Memory B cell (primary cell): ENCODE results near the gene TTC39A.

Experiments
- ATAC-seq: fragments of 150-1000 bp; cut with Tn5 transposase; 2 replicates; pipeline ENCODE4 v1.10.0; 2021; ENCODE audit warnings: low read depth, mild to moderate bottlenecking, moderate library complexity
- DNase-seq, 2 donors: peaks; one replicate each; pipeline ENCODE4 v3.0.0; 2022; ENCODE audit warnings: low spot score in 2 of 2
- H3K27ac Mint-ChIP-seq: one replicate; pipeline ENCODE4 v1.8.0; 2022; ENCODE audit warnings: mild to moderate bottlenecking, moderate library complexity, mixed read lengths
- H3K27me3 Mint-ChIP-seq: one replicate; pipeline ENCODE4 v1.8.0; 2022; ENCODE audit warnings: mixed read lengths
- H3K36me3 Mint-ChIP-seq: one replicate; pipeline ENCODE4 v1.8.0; 2022; ENCODE audit warnings: mild to moderate bottlenecking, mixed read lengths
- H3K4me1 Mint-ChIP-seq: one replicate; pipeline ENCODE4 v1.8.0; 2022; ENCODE audit warnings: mixed read lengths
- H3K4me3 Mint-ChIP-seq: one replicate; pipeline ENCODE4 v1.8.0; 2022; ENCODE audit warnings: mild to moderate bottlenecking, moderate library complexity, mixed read lengths
- H3K9me3 Mint-ChIP-seq: one replicate; pipeline ENCODE4 v1.8.0; 2022; ENCODE audit warnings: mixed read lengths

Gene TTC39A

GRCh38 chr1:51289676-51290488 lies 40.5 kb downstream of the TTC39A start:
- Mint-ChIP-seq H3K9me3 (no peaks in the 10 kb centered on the region), H3K4me1 (no peaks in the 10 kb centered on the region), H3K27ac (no peak overlapping the region), H3K27me3 (peaks cover 4% of the 10 kb centered on the region), H3K4me3 (no peak overlapping the region), H3K36me3 (no peaks in the 10 kb centered on the region)
- no peak for DNase-seq
- no peak for ATAC-seq

GRCh38 chr1:51288578-51288977 lies 41.8 kb downstream of the TTC39A start:
- DNase-seq (no peak), ATAC-seq (no peak)
- no peaks in the 10 kb centered on the region for H3K9me3 Mint-ChIP-seq
- no peak overlapping the region for H3K27ac Mint-ChIP-seq
- H3K4me1 Mint-ChIP-seq: no peaks in the 10 kb centered on the region
- no peaks in the 10 kb centered on the region for H3K36me3 Mint-ChIP-seq
- H3K4me3 Mint-ChIP-seq: no peak overlapping the region
- peaks cover 4% of the 10 kb centered on the region for H3K27me3 Mint-ChIP-seq

- no peak overlapping the region for H3K27ac Mint-ChIP-seq
- no peaks in the 10 kb centered on the region for H3K4me1 Mint-ChIP-seq
- no peak overlapping the region for H3K4me3 Mint-ChIP-seq
- peaks cover 4% of the 10 kb centered on the region for H3K27me3 Mint-ChIP-seq
- ATAC-seq (no peak), DNase-seq (no peak)
- H3K36me3 Mint-ChIP-seq: no peaks in the 10 kb centered on the region
- no peaks in the 10 kb centered on the region for H3K9me3 Mint-ChIP-seq
Measured at GRCh38 chr1:51287966-51288365, 42.4 kb downstream of the TTC39A start.

- H3K4me3 Mint-ChIP-seq: no peak overlapping the region
- ATAC-seq: no peak
- no peaks in the 10 kb centered on the region for H3K36me3 Mint-ChIP-seq
- no peak for DNase-seq
- H3K9me3 Mint-ChIP-seq: no peaks in the 10 kb centered on the region
- no peaks in the 10 kb centered on the region for H3K4me1 Mint-ChIP-seq
- peaks cover 4% of the 10 kb centered on the region for H3K27me3 Mint-ChIP-seq
- no peak overlapping the region for H3K27ac Mint-ChIP-seq
Measured at GRCh38 chr1:51285055-51285454, 45.3 kb downstream of the TTC39A start.

GRCh38 chr1:51284487-51284954 lies 45.8 kb downstream of the TTC39A start:
- Mint-ChIP-seq H3K27ac (no peak overlapping the region), H3K27me3 (peaks cover 4% of the 10 kb centered on the region), H3K4me3 (no peak overlapping the region), H3K9me3 (no peaks in the 10 kb centered on the region), H3K4me1 (no peaks in the 10 kb centered on the region), H3K36me3 (no peaks in the 10 kb centered on the region)
- no peak for DNase-seq
- ATAC-seq: no peak

- Mint-ChIP-seq H3K4me1 (no peaks in the 10 kb centered on the region), H3K27ac (no peak overlapping the region), H3K27me3 (no peaks in the 10 kb centered on the region), H3K36me3 (no peaks in the 10 kb centered on the region), H3K4me3 (no peak overlapping the region), H3K9me3 (no peaks in the 10 kb centered on the region)
- ATAC-seq: no peak
- DNase-seq: no peak
Measured at GRCh38 chr1:51283979-51284378, 46.4 kb downstream of the TTC39A start.

- Mint-ChIP-seq H3K4me3 (no peak overlapping the region), H3K9me3 (no peaks in the 10 kb centered on the region), H3K27me3 (no peaks in the 10 kb centered on the region), H3K27ac (no peak overlapping the region), H3K36me3 (no peaks in the 10 kb centered on the region), H3K4me1 (no peaks in the 10 kb centered on the region)
- DNase-seq (no peak), ATAC-seq (no peak)
Measured at GRCh38 chr1:51282605-51283004, 47.8 kb downstream of the TTC39A start.

GRCh38 chr1:51281807-51282206 lies 48.6 kb downstream of the TTC39A start:
- ATAC-seq (no peak), DNase-seq (no peak)
- Mint-ChIP-seq H3K36me3 (no peaks in the 10 kb centered on the region), H3K9me3 (no peaks in the 10 kb centered on the region), H3K27me3 (no peaks in the 10 kb centered on the region), H3K27ac (no peak overlapping the region), H3K4me3 (no peak overlapping the region), H3K4me1 (no peaks in the 10 kb centered on the region)

- DNase-seq (no peak), ATAC-seq (no peak)
- H3K27ac Mint-ChIP-seq: no peak overlapping the region
- H3K4me3 Mint-ChIP-seq: no peak overlapping the region
- H3K9me3 Mint-ChIP-seq: no peaks in the 10 kb centered on the region
- no peaks in the 10 kb centered on the region for H3K27me3 Mint-ChIP-seq
- H3K36me3 Mint-ChIP-seq: no peaks in the 10 kb centered on the region
- H3K4me1 Mint-ChIP-seq: no peaks in the 10 kb centered on the region
Measured at GRCh38 chr1:51280321-51280978, 49.9 kb downstream of the TTC39A start.

GRCh38 chr1:51276286-51276685 lies 54.1 kb downstream of the TTC39A start:
- Mint-ChIP-seq H3K36me3 (peaks cover 2% of the 10 kb centered on the region), H3K9me3 (no peaks in the 10 kb centered on the region), H3K4me3 (no peak overlapping the region), H3K4me1 (no peaks in the 10 kb centered on the region), H3K27ac (no peak overlapping the region), H3K27me3 (no peaks in the 10 kb centered on the region)
- DNase-seq: no peak
- no peak for ATAC-seq

GRCh38 chr1:51274676-51275075 lies 55.7 kb downstream of the TTC39A start:
- no peaks in the 10 kb centered on the region for H3K4me1 Mint-ChIP-seq
- no peak overlapping the region for H3K27ac Mint-ChIP-seq
- H3K27me3 Mint-ChIP-seq: no peaks in the 10 kb centered on the region
- ATAC-seq (no peak), DNase-seq (no peak)
- H3K9me3 Mint-ChIP-seq: no peaks in the 10 kb centered on the region
- H3K36me3 Mint-ChIP-seq: peaks cover 9% of the 10 kb centered on the region
- H3K4me3 Mint-ChIP-seq: no peak overlapping the region

- ATAC-seq (no peak), DNase-seq (no peak)
- H3K4me3 Mint-ChIP-seq: no peak overlapping the region
- H3K27me3 Mint-ChIP-seq: no peaks in the 10 kb centered on the region
- peaks cover 5% of the 10 kb centered on the region for H3K4me1 Mint-ChIP-seq
- H3K36me3 Mint-ChIP-seq: peaks cover 9% of the 10 kb centered on the region
- no peaks in the 10 kb centered on the region for H3K9me3 Mint-ChIP-seq
- no peak overlapping the region for H3K27ac Mint-ChIP-seq
Measured at GRCh38 chr1:51272916-51273315, 57.4 kb downstream of the TTC39A start.

GRCh38 chr1:51270751-51271150 lies 59.6 kb downstream of the TTC39A start:
- Mint-ChIP-seq H3K9me3 (no peaks in the 10 kb centered on the region), H3K4me1 (peaks cover 13% of the 10 kb centered on the region), H3K27ac (no peak overlapping the region), H3K4me3 (no peak overlapping the region), H3K36me3 (peaks cover 9% of the 10 kb centered on the region), H3K27me3 (no peaks in the 10 kb centered on the region)
- no peak for DNase-seq
- no peak for ATAC-seq

- Mint-ChIP-seq H3K27ac (peak overlapping the region; percentile 59), H3K36me3 (peaks cover 9% of the 10 kb centered on the region), H3K27me3 (no peaks in the 10 kb centered on the region), H3K4me1 (peaks cover 16% of the 10 kb centered on the region), H3K4me3 (no peak overlapping the region), H3K9me3 (no peaks in the 10 kb centered on the region)
- no peak for DNase-seq
- ATAC-seq: peak; percentile 26
Measured at GRCh38 chr1:51268634-51269033, 61.7 kb downstream of the TTC39A start.

- Mint-ChIP-seq H3K27me3 (no peaks in the 10 kb centered on the region), H3K27ac (no peak overlapping the region), H3K4me1 (peaks cover 19% of the 10 kb centered on the region), H3K4me3 (no peak overlapping the region), H3K9me3 (no peaks in the 10 kb centered on the region), H3K36me3 (peaks cover 7% of the 10 kb centered on the region)
- no peak for DNase-seq
- ATAC-seq: no peak
Measured at GRCh38 chr1:51266791-51267190, 63.6 kb downstream of the TTC39A start.
